GM21619 (cell line): ENCODE results near the gene ASTN2.

ENCODE experiments used
- ATAC-seq: cut with Tn5 transposase; IDR thresholded peaks from one replicate; pipeline ENCODE4 v1.9.1; 2021; ENCODE audit not compliant: unreplicated experiment

Gene ASTN2

GRCh38 chr9:117365438-117365837, 49.4 kb downstream of the ASTN2 start:
- no peak for ATAC-seq

DNA sequence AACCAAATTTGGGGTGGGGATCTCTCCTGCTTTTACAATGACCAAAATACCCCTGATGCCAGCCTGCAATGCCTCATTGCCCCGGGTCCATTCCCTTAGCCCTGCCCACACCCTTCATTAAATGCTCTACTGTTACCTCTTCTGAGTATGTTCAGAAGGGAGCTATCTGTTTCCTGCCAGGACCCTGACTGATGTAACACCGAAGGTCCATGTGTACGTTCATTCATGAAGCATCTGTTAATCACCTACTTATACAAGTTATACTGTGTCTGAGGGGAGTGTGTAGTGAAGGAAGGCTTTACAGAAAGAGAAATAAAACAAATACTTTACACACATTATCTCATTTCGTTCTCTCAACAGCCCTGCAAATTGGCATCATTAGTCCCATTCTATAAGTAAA, 51.9 kb downstream of the ASTN2 start:
- ATAC-seq, result no peak

- no peak for ATAC-seq
These were observed 54.9 kb downstream of the ASTN2 start for GRCh38 chr9:117359910-117360309.

DNA sequence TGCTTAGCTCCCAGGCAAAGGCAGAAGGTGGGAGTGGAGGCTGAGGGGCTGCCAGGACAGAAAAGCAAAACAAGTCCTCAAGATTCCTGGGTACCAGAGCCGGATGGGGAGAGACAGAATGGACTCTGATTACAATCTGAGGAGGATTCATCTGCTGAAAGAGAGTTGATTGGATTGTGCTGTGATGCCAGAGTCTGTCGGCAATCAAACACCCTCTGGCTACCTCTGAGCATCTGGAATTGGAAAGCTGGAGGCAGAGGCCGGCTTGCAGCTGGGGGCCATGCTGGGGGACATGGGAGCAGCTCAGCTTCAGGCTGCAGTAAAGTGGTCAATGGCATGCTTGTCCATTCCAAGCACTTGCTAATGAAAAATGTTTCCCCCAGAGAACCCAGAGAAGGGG, 59.3 kb downstream of the ASTN2 start:
- no peak for ATAC-seq

- ATAC-seq, result no peak
These were observed 59.9 kb downstream of the ASTN2 start for GRCh38 chr9:117354997-117355396.

DNA sequence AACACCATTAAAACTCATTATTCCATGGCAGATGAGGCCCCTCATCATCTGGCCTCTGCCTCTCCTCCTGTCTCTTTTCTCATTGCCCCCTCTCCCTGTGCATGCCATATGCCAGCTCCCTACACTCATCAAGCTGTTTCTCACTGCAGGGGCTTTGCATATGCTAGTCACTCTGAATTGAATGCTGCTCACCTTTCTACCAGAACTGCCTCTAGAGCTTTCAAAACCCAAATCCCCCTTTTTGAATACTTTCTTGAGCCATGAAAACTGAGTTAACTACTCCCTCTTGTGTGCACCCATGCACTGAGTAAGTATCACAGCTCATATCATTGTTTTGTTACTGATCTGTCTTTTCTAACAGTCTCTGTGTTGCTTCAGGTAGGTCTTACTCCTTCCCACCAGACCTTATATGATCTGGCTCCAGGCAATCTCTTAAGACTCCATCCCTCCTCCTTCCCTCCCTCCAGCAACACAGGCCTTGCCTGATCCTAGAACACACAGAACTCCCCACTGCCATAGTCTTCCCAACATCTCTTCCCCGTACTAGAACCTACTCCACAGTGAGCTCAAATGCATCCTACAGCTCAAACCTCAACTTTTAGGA, 60.5 kb downstream of the ASTN2 start:
- no peak for ATAC-seq

- no peak for ATAC-seq
These were observed 69.8 kb downstream of the ASTN2 start for GRCh38 chr9:117344892-117345660.

- no peak for ATAC-seq
These were observed 71.4 kb downstream of the ASTN2 start for GRCh38 chr9:117343427-117343826.

DNA sequence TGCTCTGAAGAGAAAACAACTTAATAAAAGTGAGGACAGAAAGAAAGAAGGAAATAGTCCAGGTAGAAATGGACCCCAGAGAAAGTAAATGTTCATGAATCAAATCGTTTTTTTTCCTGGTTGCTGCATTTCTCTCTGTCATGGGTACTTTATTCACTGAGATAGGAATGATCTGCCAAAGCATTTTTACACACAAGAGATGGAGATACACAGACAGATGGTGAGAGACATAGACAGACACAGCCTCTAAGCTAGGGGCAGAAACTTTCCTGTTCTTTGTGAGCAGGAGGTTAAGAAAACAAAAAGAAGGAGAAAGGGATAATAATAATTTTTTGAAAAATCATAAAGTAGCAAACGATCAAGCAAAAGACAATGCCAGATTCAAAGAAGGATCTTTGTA, 73.7 kb downstream of the ASTN2 start:
- no peak for ATAC-seq

DNA sequence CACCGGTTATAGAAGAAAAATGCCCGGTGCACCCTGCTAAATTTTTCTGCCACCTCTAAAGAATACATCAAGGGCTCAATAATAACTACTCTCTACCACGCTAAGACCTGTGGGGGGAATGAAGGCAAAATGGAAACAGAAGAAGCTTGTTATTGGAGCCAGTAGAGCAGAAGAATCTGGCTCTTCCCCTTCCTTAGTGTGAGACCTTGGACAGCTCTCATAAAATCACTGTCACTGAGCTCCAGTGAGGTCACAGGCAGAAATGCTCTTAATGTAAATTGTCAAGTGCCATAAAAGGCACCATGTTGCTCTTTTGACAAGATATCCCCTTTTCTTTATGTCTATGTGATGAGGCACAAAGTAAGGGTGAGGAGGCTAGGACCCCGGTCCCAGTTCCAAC, 74.4 kb downstream of the ASTN2 start:
- ATAC-seq, result no peak

DNA sequence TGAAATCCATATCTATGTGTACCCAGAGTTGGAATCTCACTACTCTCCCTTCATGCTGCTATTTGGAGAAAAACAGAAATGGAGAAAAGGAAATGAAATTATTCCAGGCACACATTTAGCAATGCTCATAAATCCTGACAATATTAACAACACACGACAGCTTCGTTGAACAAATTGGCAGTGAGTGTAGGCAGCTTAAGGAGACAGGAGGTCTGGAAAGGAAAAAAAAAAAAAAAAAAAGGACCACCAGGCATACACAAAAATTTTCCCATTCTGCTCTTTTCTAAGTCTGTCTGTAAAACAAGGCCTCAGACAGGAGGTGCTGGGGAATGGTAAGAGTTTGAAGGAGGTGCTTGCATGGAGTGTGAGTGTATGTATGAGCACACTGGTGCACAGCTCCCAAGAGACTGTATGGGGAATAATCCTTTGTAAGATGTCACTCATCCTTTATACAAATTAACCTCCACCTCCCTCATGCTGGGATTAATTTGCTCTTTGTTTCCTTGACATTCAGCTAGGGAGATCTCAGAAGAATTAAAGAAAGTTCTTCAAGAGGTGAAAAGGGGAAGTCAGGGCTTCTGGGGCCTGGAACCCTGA, 78.9 kb downstream of the ASTN2 start:
- ATAC-seq, result no peak

GRCh38 chr9:117334101-117334500, 80.8 kb downstream of the ASTN2 start:
- no peak for ATAC-seq

GRCh38 chr9:117325831-117326230, 89.0 kb downstream of the ASTN2 start:
- no peak for ATAC-seq

- no peak for ATAC-seq
These were observed 89.6 kb downstream of the ASTN2 start for GRCh38 chr9:117325110-117325731.

DNA sequence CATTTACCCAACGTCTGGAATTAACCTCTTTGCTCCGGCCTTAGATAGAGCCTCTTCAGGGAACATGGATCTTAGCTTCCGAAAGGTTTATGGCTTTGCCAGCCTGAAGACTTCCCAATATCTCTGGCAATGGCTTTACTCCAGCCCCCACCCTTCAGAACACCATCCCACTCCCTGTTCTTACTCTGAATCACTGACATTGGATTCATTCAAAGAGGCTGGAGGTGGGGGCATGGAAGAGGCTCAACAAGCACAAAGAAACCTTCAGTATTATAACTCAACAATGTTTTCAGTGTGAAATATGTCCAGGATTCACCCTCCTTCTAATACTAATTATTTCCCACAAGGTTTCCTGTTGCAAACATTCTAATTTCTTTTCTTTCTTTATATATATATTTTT, 91.5 kb downstream of the ASTN2 start:
- ATAC-seq, result no peak

DNA sequence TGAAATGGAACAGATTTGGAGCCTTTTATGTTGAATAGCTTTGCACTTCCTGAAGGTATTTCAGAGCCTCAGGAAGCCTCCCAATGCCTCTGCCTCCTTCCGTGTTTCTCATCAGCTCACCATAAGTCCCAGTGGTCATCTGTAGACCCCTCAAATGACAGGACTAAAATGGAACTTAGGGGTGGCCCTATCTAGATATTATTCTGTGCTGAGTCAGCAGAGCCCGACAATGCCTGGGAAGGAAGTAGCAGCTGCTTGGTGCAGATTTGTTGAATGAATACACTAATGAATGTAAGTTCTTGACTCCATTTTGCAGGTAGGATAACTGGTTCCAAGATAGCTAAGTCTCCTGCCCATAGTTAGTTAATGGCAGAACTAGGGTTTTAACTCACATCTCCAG, 97.7 kb downstream of the ASTN2 start:
- no peak for ATAC-seq

DNA sequence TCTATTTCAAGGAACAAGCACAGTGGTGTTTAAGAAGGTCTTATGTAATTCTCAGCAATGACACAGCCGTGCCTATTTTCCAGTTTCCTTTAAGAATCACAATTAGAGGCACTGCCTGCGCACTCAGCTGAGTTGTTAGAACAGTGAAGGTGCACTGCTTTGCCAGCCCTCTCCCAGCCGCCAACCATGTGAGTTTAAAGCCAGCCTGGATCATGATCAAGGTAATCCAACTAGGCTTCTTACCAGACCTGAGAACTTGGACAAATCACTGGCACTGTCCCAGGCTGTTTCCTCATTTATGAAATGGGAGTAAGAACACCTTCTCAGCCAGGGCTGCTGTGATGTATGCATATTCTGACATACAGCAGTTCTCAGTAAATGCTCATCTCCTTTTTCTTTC, 99.6 kb downstream of the ASTN2 start:
- ATAC-seq, result no peak

DNA sequence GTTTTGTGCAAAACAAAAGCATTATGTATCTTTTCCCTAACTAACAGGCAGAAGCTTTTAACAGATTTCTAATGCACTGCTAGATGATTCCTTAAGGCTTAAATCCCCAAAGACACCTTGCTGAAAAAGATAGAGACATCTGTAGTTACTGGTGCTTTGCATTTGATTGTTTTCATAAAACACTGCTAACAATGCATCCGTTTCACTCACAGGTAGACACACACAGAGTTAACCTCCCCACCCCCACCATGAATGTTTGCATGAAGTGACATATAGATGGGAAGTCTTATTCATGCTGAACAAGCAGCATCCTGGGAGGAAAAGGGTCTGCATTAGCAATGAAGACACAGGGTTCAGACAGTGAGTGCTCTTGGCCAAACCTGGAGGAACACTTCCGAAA, 100.9 kb downstream of the ASTN2 start:
- no peak for ATAC-seq

GRCh38 chr9:117307701-117308100, 107.2 kb downstream of the ASTN2 start:
- no peak for ATAC-seq

- no peak for ATAC-seq
These were observed 108.8 kb downstream of the ASTN2 start for GRCh38 chr9:117306032-117306431.

DNA sequence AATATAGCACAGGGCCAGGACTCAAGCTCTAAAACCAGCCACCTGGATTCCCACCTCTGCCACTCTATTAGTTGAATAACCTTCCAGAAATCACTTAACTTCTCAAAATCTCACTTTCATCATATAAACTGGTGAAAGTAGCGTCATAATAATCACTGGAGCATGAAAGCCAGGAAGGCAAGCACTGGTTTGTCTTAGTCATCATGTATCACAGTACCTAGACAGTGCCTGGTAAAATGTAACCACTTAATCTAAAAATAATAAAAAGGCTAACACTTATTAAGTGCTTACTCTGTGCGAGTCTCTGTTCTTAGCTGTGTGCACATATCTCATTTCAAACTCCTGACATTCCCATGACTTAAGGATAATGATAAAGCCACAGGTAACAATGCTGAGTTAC, 109.4 kb downstream of the ASTN2 start:
- no peak for ATAC-seq

- no peak for ATAC-seq
These were observed 110.3 kb downstream of the ASTN2 start for GRCh38 chr9:117304549-117304948.
